Measurements from ENCODE around the gene TOM1L1. TPM values are rescaled to one million over a fixed set of nuclear protein-coding genes. Genes with fewer than 3 reads are reported as not detected.
A peak's percentile ranks its signal among the peaks of the same experiment; 100 is the strongest.

The TOM1L1 gene
- total RNA-seq, 4 donors from 2014 or later = 7.1 to 103 (median 55.4) TPM

DNA sequence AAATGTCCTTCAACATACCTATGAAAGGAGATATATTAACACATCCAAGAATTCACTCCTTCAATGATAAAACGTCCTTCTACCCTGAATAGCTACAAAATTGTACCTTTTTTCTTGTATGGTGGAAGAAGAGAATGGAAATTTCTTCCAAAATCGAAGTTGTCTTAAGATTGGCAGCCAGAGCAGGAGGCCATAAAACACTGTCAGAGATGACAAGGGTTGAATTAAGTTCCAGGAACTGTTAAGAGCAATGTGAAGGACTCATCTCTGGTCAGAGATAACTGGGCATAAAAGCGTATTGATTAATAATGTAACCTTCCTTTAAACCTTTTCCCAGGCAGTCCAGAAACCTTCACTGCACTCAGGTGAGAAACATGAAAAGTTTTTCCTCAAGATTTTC lies 12.9 kb upstream of the TOM1L1 start:
- in situ Hi-C loops (cut with MboI; ENCODE audit: low pct_ligation_motif_present in 1 of 4, low pct_unique_long_range_greater_than_20kb in 1 of 4, low sequenced_read_pairs in 3 of 4) = loop anchor here in 1 of 4 donors (25.0 kb wide), 1 partner anchor 1850 kb away; no protein-coding TSS in a partner anchor
- Histone ChIP-seq H3K9me3 (no peaks in the 10 kb centered on the region), H3K27ac (no peak overlapping the region), H3K4me1 (no peaks in the 10 kb centered on the region), H3K27me3 (no peaks in the 10 kb centered on the region), H3K4me3 (no peak overlapping the region), H3K36me3 (no peaks in the 10 kb centered on the region)
- intact Hi-C loops (cut with DNase I; ENCODE audit: low total_unique reads) = no loop called here
- no peak for TF ChIP-seq POLR2AphosphoS5 (IDR thresholded peaks at IDR 0.05)
- no peak for DNase-seq
- 59 to 69% methylated on average over 3 of the region's 3 CpGs for WGBS, 2 donors (ENCODE audit: low coverage in 1 of 2)

DNA sequence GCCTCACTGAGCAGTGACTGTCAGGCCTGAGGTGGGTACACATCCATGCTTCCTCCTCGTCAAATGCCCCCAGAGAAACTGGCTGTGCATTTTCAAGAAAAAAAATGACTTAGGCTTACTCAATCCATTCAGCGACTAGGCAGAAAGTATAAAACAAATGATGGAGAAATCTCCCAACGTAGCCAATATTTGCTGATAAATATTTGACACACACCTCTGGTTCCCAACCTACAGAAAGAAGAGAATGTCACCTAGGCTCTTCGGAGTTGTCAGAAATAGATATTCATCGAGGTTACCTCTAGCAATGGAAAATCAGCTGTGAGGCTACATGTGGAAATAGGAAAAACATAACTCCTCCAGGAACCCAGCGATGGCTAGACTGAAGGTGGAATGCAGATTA lies 12.4 kb upstream of the TOM1L1 start:
- Histone ChIP-seq H3K4me3 (no peak overlapping the region), H3K27me3 (no peaks in the 10 kb centered on the region), H3K36me3 (no peaks in the 10 kb centered on the region), H3K27ac (no peak overlapping the region), H3K9me3 (no peaks in the 10 kb centered on the region), H3K4me1 (no peaks in the 10 kb centered on the region)
- intact Hi-C loops (cut with DNase I; ENCODE audit: low total_unique reads) = no loop called here
- in situ Hi-C loops (cut with MboI; ENCODE audit: low pct_ligation_motif_present in 1 of 4, low pct_unique_long_range_greater_than_20kb in 1 of 4, low sequenced_read_pairs in 3 of 4) = loop anchor here in 1 of 4 donors (25.0 kb wide), 1 partner anchor 1851 kb away; no protein-coding TSS in a partner anchor
- no peak for DNase-seq
- TF ChIP-seq, protein P1, sequence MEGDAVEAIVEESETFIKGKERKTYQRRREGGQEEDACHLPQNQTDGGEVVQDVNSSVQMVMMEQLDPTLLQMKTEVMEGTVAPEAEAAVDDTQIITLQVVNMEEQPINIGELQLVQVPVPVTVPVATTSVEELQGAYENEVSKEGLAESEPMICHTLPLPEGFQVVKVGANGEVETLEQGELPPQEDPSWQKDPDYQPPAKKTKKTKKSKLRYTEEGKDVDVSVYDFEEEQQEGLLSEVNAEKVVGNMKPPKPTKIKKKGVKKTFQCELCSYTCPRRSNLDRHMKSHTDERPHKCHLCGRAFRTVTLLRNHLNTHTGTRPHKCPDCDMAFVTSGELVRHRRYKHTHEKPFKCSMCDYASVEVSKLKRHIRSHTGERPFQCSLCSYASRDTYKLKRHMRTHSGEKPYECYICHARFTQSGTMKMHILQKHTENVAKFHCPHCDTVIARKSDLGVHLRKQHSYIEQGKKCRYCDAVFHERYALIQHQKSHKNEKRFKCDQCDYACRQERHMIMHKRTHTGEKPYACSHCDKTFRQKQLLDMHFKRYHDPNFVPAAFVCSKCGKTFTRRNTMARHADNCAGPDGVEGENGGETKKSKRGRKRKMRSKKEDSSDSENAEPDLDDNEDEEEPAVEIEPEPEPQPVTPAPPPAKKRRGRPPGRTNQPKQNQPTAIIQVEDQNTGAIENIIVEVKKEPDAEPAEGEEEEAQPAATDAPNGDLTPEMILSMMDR (IDR thresholded peaks at IDR 0.05) = no peak
- TF ChIP-seq POLR2AphosphoS5 (IDR thresholded peaks at IDR 0.05) = no peak
- 33 to 77% methylated on average over 1 to 6 of the region's 6 CpGs for WGBS, 2 donors (ENCODE audit: low coverage in 1 of 2)

DNA sequence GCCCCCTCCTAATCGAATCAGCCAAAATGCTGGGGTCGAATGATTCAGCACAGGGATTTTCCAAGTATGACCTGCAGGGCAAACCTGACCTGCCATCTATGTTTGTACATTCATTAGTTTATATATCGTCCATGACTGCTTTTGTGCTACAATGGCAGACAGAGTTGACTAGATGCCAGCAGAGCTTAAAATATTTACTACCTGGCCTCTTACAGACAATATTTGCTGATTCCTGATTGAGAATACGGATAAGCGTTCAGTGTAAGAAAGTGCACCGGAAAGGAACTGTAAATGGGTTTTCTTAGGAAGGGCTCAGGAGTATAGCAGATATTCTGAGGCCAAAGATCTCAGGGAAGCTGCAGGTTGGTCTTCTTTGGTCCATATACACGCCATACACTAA lies 11.7 kb upstream of the TOM1L1 start:
- H3K27ac ChIP-seq = no peak overlapping the region
- H3K27me3 ChIP-seq = no peaks in the 10 kb centered on the region
- no peak for DNase-seq
- no peaks in the 10 kb centered on the region for H3K36me3 ChIP-seq
- no peaks in the 10 kb centered on the region for H3K9me3 ChIP-seq
- H3K4me1 ChIP-seq = no peaks in the 10 kb centered on the region
- 82% methylated on average over 7 of the region's 7 CpGs for WGBS, 2 donors (ENCODE audit: low coverage in 1 of 2)
- no peak overlapping the region for H3K4me3 ChIP-seq
- in situ Hi-C loops (cut with MboI; ENCODE audit: low pct_ligation_motif_present in 1 of 4, low pct_unique_long_range_greater_than_20kb in 1 of 4, low sequenced_read_pairs in 3 of 4) = loop anchor here in 1 of 4 donors (25.0 kb wide), 1 partner anchor 1852 kb away; no protein-coding TSS in a partner anchor
- intact Hi-C loops (cut with DNase I; ENCODE audit: low total_unique reads) = no loop called here
- no peak for TF ChIP-seq POLR2A (IDR thresholded peaks at IDR 0.05)
- TF ChIP-seq, protein P1 (IDR thresholded peaks at IDR 0.05) = no peak
- no peak for TF ChIP-seq EP300 (IDR thresholded peaks at IDR 0.05; ENCODE audit: low read depth)
- no peak for TF ChIP-seq POLR2AphosphoS5 (IDR thresholded peaks at IDR 0.05)

DNA sequence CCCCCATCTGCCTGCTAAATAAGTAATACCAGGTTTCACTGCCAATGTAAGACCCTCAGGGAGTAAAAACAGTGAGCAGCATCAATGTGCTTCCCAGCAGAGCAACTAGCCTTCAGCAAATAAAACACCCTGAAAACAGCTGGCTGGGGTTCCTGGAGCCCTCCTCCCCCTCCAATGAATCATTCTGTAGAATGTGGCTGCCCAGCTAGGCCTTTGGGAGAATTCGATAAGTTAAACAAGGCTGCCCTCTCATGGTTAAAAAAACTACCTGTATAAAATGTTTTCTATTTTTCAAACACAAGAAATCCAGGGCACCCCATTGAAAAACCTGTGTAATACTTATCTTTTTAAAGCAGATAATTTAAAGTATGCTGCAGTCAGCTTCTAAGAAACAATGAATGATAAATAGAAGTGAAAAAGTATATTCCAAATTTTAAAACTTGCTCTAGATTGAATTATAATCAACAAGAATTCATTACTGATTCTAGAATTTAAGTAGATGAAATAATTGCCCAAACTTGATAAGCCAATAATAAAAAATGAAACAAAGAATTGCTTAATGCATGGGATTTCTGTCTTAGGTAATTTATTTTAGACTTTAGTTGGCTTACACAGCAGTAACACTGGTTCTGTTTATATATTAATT lies 9.4 kb upstream of the TOM1L1 start:
- no peak for TF ChIP-seq POLR2A (IDR thresholded peaks at IDR 0.05)
- TF ChIP-seq, protein P1 (IDR thresholded peaks at IDR 0.05) = peak in 3 of 5 experiments; percentile 10 to 30 (median 23)
- Histone ChIP-seq H3K27me3 (no peaks in the 10 kb centered on the region), H3K9me3 (no peaks in the 10 kb centered on the region), H3K4me3 (no peak overlapping the region), H3K4me1 (no peaks in the 10 kb centered on the region), H3K36me3 (no peaks in the 10 kb centered on the region), H3K27ac (no peak overlapping the region)
- DNase-seq = no peak
- WGBS, 2 donors (ENCODE audit: low coverage in 1 of 2) = 3% methylated on average over 1 of the region's 1 CpG; no CpG with 5 or more reads in 1 of the 2 donors
- intact Hi-C loops (cut with DNase I; ENCODE audit: low total_unique reads) (no loop called here), in situ Hi-C loops (cut with MboI; ENCODE audit: low pct_ligation_motif_present in 1 of 4, low pct_unique_long_range_greater_than_20kb in 1 of 4, low sequenced_read_pairs in 3 of 4) (loop anchor here in 1 of 4 donors (25.0 kb wide), 1 partner anchor 1854 kb away; no protein-coding TSS in a partner anchor)

DNA sequence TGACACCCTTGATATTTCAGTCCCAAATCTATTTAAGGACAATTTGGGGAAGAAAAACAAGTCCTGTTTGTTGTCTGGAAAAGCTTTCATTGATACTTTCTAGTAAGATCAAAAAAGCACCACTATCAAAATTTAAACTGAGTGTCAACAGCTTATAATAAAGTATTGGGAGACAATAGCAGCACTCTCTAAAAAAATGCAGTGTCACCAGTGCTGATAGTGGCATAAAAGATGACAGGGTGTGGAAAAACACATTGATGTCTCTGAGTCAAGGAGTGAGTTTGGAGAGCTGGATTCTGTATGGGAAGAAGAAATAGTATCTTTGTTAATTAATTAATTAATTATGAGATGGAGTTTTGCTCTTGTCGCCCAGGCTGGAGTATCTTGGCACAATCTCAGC lies 8.3 kb upstream of the TOM1L1 start:
- TF ChIP-seq, protein P1 (IDR thresholded peaks at IDR 0.05) = no peak
- no peak for TF ChIP-seq POLR2A (IDR thresholded peaks at IDR 0.05)
- TF ChIP-seq EP300 (IDR thresholded peaks at IDR 0.05; ENCODE audit: low read depth) = no peak
- TF ChIP-seq POLR2AphosphoS5 (IDR thresholded peaks at IDR 0.05) = no peak
- no peak for DNase-seq
- Histone ChIP-seq H3K4me1 (no peaks in the 10 kb centered on the region), H3K27ac (no peak overlapping the region), H3K27me3 (no peaks in the 10 kb centered on the region), H3K4me3 (no peak overlapping the region), H3K36me3 (no peaks in the 10 kb centered on the region), H3K9me3 (no peaks in the 10 kb centered on the region)
- in situ Hi-C loops (cut with MboI; ENCODE audit: low pct_ligation_motif_present in 1 of 4, low pct_unique_long_range_greater_than_20kb in 1 of 4, low sequenced_read_pairs in 3 of 4) = loop anchor here in 1 of 4 donors (25.0 kb wide), 1 partner anchor 1855 kb away; no protein-coding TSS in a partner anchor
- WGBS, 2 donors (ENCODE audit: low coverage in 1 of 2) = 80 to 82% methylated on average over 1 of the region's 1 CpG
- intact Hi-C loops (cut with DNase I; ENCODE audit: low total_unique reads) = no loop called here

Measured in transverse colon (tissue), 4 donors.